A673 (cell line): ENCODE results near the gene ATG7. TPM values are rescaled to one million over a fixed set of nuclear protein-coding genes. Genes with fewer than 3 reads are reported as not detected.
A peak's percentile ranks its signal among the peaks of the same experiment; 100 is the strongest.

Experiments used
- BruUV-seq: library from RNA; stranded (reverse); fragments of 400-500 nt; replicated peaks from 2 replicates; lab custom pipeline; 2021; lab: Mats Ljungman, UMichigan
- CTCF ChIA-PET: fragments of 300-600 bp; sonication (Branson Sonifier 250); formaldehyde crosslinking; loops from one replicate; lab custom pipeline; 2022; ENCODE audit warnings: antibody characterized with exemption; lab: Charles Lee
- POLR2A ChIA-PET: fragments of 300-600 bp; sonication (Branson Sonifier 250); formaldehyde crosslinking; loops from one replicate; lab custom pipeline; 2022; ENCODE audit warnings: antibody characterized with exemption; ENCODE audit not compliant: low non-redundant PET; lab: Charles Lee
- DNase-seq: peaks from one replicate; pipeline ENCODE4 v3.0.0-alpha.2; 2015; ENCODE audit warnings: low spot score
- H3K27ac ChIP-seq: fragments of 200-600 bp; sonication (generic); 2 replicates; pipeline ENCODE4 v1.5.1; 2016; ENCODE audit warnings: mixed run types, low read depth, mild to moderate bottlenecking, mixed read lengths, antibody characterized with exemption, low read length; ENCODE audit not compliant: poor library complexity, severe bottlenecking
- H3K27me3 ChIP-seq: fragments of 200-600 bp; sonication (generic); replicated peaks from 2 replicates; pipeline ENCODE4 v1.6.1; 2017; ENCODE audit warnings: mixed run types, low read depth, mild to moderate bottlenecking, mixed read lengths, antibody characterized with exemption, low read length; ENCODE audit not compliant: insufficient read depth, poor library complexity
- H3K36me3 ChIP-seq: fragments of 200-600 bp; sonication (generic); 2 replicates; pipeline ENCODE4 v1.6.1; 2016; ENCODE audit warnings: mixed run types, mild to moderate bottlenecking, mixed read lengths, antibody characterized with exemption, low read length; ENCODE audit not compliant: insufficient read depth, poor library complexity, severe bottlenecking
- H3K4me1 ChIP-seq: fragments of 200-600 bp; sonication (generic); 2 replicates; pipeline ENCODE4 v1.6.1; 2017; ENCODE audit warnings: mixed run types, mild to moderate bottlenecking, mixed read lengths, antibody characterized with exemption, low read length; ENCODE audit not compliant: insufficient read depth, poor library complexity, severe bottlenecking
- H3K4me3 ChIP-seq: fragments of 200-600 bp; sonication (generic); 2 replicates; pipeline ENCODE4 v1.5.1; 2016; ENCODE audit warnings: low read depth, mixed run types, mild to moderate bottlenecking, mixed read lengths, low read length; ENCODE audit not compliant: poor library complexity, severe bottlenecking
- H3K9me3 ChIP-seq: fragments of 200-600 bp; sonication (generic); 2 replicates; pipeline ENCODE4 v1.6.1; 2016; ENCODE audit warnings: mixed run types, low read depth, mild to moderate bottlenecking, mixed read lengths, antibody characterized with exemption, low read length; ENCODE audit not compliant: poor library complexity, severe bottlenecking
- CTCF ChIP-seq: fragments of 300-800, 200-600 bp; sonication (generic); conservative IDR thresholded peaks from 2 replicates; pipeline ENCODE4 v1.5.1; 2017; ENCODE audit warnings: low read depth, mild to moderate bottlenecking, antibody characterized with exemption, low read length, moderate library complexity, mixed read lengths
- EZH2 ChIP-seq: fragments of 200-600 bp; sonication (generic); IDR thresholded peaks from 2 replicates; pipeline ENCODE4 v1.6.1; 2017; ENCODE audit warnings: borderline replicate concordance, low read depth, mild to moderate bottlenecking, mixed read lengths, antibody characterized with exemption, low read length; ENCODE audit not compliant: poor library complexity, severe bottlenecking
- intact Hi-C: fragments of 100-400 bp; cut with micrococcal nuclease; formaldehyde crosslinking; loops from one replicate; pipeline ENCODE4 v1.10.0; 2022; ENCODE audit not compliant: unreplicated experiment
- total RNA-seq: library from RNA; stranded (reverse); gene quantifications from 2 replicates; pipeline ENCODE4 v1.2.3, GENCODE V29; 2021

ATG7 gene
- total RNA-seq, 1 experiment from 2014 or later: 30.9 TPM

DNA sequence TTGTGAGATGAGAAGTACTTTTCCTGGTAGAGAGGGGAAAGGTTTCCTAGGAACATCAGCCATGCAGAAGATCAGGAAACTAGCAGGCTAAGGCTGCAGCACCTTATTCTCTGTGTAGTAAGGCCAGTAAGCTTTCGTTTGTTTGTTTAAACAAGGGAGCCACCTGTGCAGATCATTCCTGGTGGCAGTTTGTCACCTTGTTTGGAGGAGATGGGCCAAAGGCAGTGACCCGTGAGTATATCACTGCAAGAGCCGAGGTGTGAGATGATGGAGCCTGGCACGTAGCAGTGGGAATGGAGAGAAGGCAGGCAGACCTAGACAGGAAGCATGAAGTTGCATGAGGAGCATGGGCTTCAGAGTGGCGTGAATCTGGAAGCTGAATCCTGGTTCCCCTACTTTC is 19.6 kb downstream of the ATG7 start:
- Histone ChIP-seq H3K36me3 (no peaks in the 10 kb centered on the region), H3K27ac (peak overlapping the region; percentile 93), H3K4me1 (peaks cover 50% of the 10 kb centered on the region), H3K4me3 (no peak overlapping the region), H3K9me3 (no peaks in the 10 kb centered on the region), H3K27me3 (no peaks in the 10 kb centered on the region)
- intact Hi-C loops: no loop called here
- no peak for DNase-seq
- ChIA-PET POLR2A (no interaction called here), CTCF (no interaction called here)
- BruUV-seq: no TSS peak
- TF ChIP-seq CTCF (no peak), EZH2 (no peak)

GRCh38 chr3:11297126-11297525 is 24.9 kb downstream of the ATG7 start:
- H3K27me3 ChIP-seq: no peaks in the 10 kb centered on the region
- no peak for TF ChIP-seq CTCF
- TF ChIP-seq EZH2: no peak
- intact Hi-C loops: no loop called here
- H3K36me3 ChIP-seq: no peaks in the 10 kb centered on the region
- no peaks in the 10 kb centered on the region for H3K4me1 ChIP-seq
- no peak for DNase-seq
- ChIA-PET POLR2A (no interaction called here), CTCF (no interaction called here)
- no peak overlapping the region for H3K4me3 ChIP-seq
- no TSS peak for BruUV-seq
- no peaks in the 10 kb centered on the region for H3K9me3 ChIP-seq
- H3K27ac ChIP-seq: no peak overlapping the region

- Histone ChIP-seq H3K9me3 (no peaks in the 10 kb centered on the region), H3K27me3 (no peaks in the 10 kb centered on the region), H3K27ac (no peak overlapping the region), H3K36me3 (no peaks in the 10 kb centered on the region), H3K4me3 (no peak overlapping the region), H3K4me1 (peaks cover 4% of the 10 kb centered on the region)
- no TSS peak for BruUV-seq
- DNase-seq: no peak
- intact Hi-C loops: no loop called here
- TF ChIP-seq EZH2 (no peak), CTCF (no peak)
- CTCF ChIA-PET: no interaction called here
- POLR2A ChIA-PET: no interaction called here
Measured at GRCh38 chr3:11300970-11301369, 28.8 kb downstream of the ATG7 start.
